GM23248 (cell line): ENCODE data around the gene TRIAP1.

Source experiments
- EZH2 ChIP-seq: fragments of 200-600 bp; sonication (generic); IDR thresholded peaks from 2 replicates; pipeline ENCODE4 v1.6.1; 2018; ENCODE audit warnings: antibody characterized with exemption, mild to moderate bottlenecking; ENCODE audit not compliant: insufficient read depth, poor library complexity, severe bottlenecking
- EZH2phosphoT487 ChIP-seq: fragments of 200-600 bp; sonication (generic); IDR thresholded peaks from 2 replicates; pipeline ENCODE4 v1.6.1; 2018; ENCODE audit warnings: antibody characterized with exemption, moderate library complexity, mild to moderate bottlenecking, low read depth; ENCODE audit not compliant: insufficient read depth

DNA sequence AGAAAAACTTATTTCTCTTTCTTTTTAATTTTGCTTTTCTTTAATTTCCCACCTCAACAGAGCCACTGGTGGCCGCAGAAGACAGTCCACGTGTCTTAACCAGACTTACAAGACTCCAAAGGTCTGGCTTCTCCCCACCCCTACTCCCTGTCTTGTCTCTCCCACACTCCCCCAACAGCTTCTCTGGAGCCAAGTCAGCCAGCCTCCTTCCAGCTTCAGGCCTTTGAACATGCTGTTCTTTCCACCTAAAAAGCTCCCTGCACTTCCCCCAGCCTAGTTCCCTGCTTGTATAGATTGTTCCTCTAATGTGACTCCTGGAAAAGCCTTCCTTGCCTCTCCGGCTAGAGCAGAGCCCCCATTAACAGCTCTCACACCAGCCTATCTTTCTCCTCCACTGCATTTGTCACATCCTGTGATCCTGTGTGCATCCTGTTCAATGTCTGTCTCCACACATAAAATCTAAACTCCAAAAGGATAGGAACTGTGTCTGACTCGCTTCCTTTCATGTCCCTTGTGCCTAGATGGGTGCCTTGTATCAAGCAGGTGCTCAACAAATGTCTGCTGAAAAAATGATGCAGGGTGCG, 42.0 kb upstream of the TRIAP1 start:
- TF ChIP-seq EZH2 (no peak), EZH2phosphoT487 (no peak)
